GDM1 (cell line): ENCODE results near the gene PCSK7.
"Not testable (repeated sequence)": the region's sequence is repeated elsewhere in the genome, so short reads cannot be mapped to it uniquely, and the experiment has no call there.

Experiments
- DNase-seq: peaks from one replicate; lab custom pipeline; 2025; lab: John Stamatoyannopoulos, UW

PCSK7 gene

GRCh38 chr11:117217141-117218084, 14.5 kb downstream of the PCSK7 start:
- no peak for DNase-seq

- no peak for DNase-seq
Measured at GRCh38 chr11:117214404-117215110, 17.3 kb downstream of the PCSK7 start.

GRCh38 chr11:117212697-117213355, 19.0 kb downstream of the PCSK7 start:
- DNase-seq: no peak

GRCh38 chr11:117210620-117211019, 21.3 kb downstream of the PCSK7 start:
- no peak for DNase-seq

- DNase-seq: not testable (repeated sequence)
Measured at GRCh38 chr11:117209351-117210125, 22.3 kb downstream of the PCSK7 start.

- not testable (repeated sequence) for DNase-seq
Measured at GRCh38 chr11:117208710-117209109, 23.2 kb downstream of the PCSK7 start.

- not testable (repeated sequence) for DNase-seq
Measured at GRCh38 chr11:117207481-117207880, 24.4 kb downstream of the PCSK7 start.

- not testable (repeated sequence) for DNase-seq
Measured at GRCh38 chr11:117206859-117207258, 25.0 kb downstream of the PCSK7 start.

GRCh38 chr11:117206111-117206510, 25.8 kb downstream of the PCSK7 start:
- DNase-seq: not testable (repeated sequence)

GRCh38 chr11:117205211-117205818, 26.6 kb downstream of the PCSK7 start:
- no peak for DNase-seq

- no peak for DNase-seq
Measured at GRCh38 chr11:117204283-117205080, 27.4 kb downstream of the PCSK7 start.

- no peak for DNase-seq
Measured at GRCh38 chr11:117203069-117203407, 28.8 kb downstream of the PCSK7 start.

GRCh38 chr11:117202386-117203068, 29.3 kb downstream of the PCSK7 start:
- DNase-seq: no peak

GRCh38 chr11:117201658-117202305, 30.1 kb downstream of the PCSK7 start:
- DNase-seq: no peak

GRCh38 chr11:117200813-117201657, 30.8 kb downstream of the PCSK7 start:
- no peak for DNase-seq

GRCh38 chr11:117199916-117200812, 31.7 kb downstream of the PCSK7 start:
- no peak for DNase-seq
